SK-N-SH (cell line): ENCODE data around the gene CRMP1. TPM values are rescaled to one million over a fixed set of nuclear protein-coding genes. Genes with fewer than 3 reads are reported as not detected.

Experiments
- CTCF ChIA-PET: fragments of 300-600, 350-600 bp; formaldehyde crosslinking; extraction: SDS; loops from one replicate; lab custom pipeline; 2021; lab: Yijun Ruan, JAX
- POLR2A ChIA-PET: fragments of 350-600 bp; sonication (Branson Sonifier 250); formaldehyde crosslinking; extraction: SDS; loops from one replicate; lab custom pipeline; 2020; ENCODE audit warnings: antibody characterized with exemption, inconsistent platforms; lab: Yijun Ruan, JAX
- DNase-seq: peaks from one replicate; pipeline ENCODE4 v3.0.0; 2012
- H2AFZ ChIP-seq: fragments of 200-600 bp; sonication (generic); 2 replicates; pipeline ENCODE4 v1.8.1; 2016; ENCODE audit warnings: antibody characterized with exemption, mild to moderate bottlenecking, low read depth
- H3F3A ChIP-seq: fragments of 200-600 bp; sonication (generic); replicated peaks from 2 replicates; pipeline ENCODE3; 2016; ENCODE audit warnings: antibody characterized with exemption, mild to moderate bottlenecking; ENCODE audit not compliant: insufficient read depth
- H3K27ac ChIP-seq, 2 experiments: fragments of 200-500 bp in 1 of 2; fragments of 200-600 bp in 1 of 2; sonication (Bioruptor generic) in 1 of 2; sonication (generic), shearing (Covaris generic) in 1 of 2; 2 replicates each; pipeline versions ENCODE4 v1.5.1 to v1.6.1; 2014 to 2016; ENCODE audit warnings: low read depth in 2 of 2, inconsistent platforms in 1 of 2, low read length in 1 of 2, mild to moderate bottlenecking in 1 of 2, mixed read lengths in 1 of 2
- H3K27me3 ChIP-seq: fragments of 200-600 bp; sonication (generic), shearing (Covaris generic); 2 replicates; pipeline ENCODE4 v1.6.1; 2016; ENCODE audit warnings: mixed run types; ENCODE audit not compliant: insufficient read depth
- H3K36me3 ChIP-seq, 2 experiments: fragments of 200-500 bp in 1 of 2; fragments of 200-600 bp in 1 of 2; sonication (Bioruptor generic) in 1 of 2; sonication (generic) in 1 of 2; replicated peaks in 1 of 2; 2 replicates each; pipeline versions ENCODE3 to v1.5.1; 2014 to 2016; ENCODE audit warnings: low read length in 1 of 2, mild to moderate bottlenecking in 1 of 2; ENCODE audit not compliant: insufficient read depth in 2 of 2, control insufficient read depth in 1 of 2
- H3K4me1 ChIP-seq, 2 experiments: fragments of 200-500 bp in 1 of 2; fragments of 200-600 bp in 1 of 2; sonication (Bioruptor generic) in 1 of 2; sonication (generic), shearing (Covaris generic) in 1 of 2; 2 replicates each; pipeline versions ENCODE4 v1.5.1 to v1.6.1; 2014 to 2016; ENCODE audit warnings: low read depth in 1 of 2, low read length in 1 of 2, mixed run types in 1 of 2; ENCODE audit not compliant: insufficient read depth in 2 of 2, control insufficient read depth in 1 of 2
- H3K4me2 ChIP-seq: fragments of 200-600 bp; sonication (generic), shearing (Covaris generic); 2 replicates; pipeline ENCODE4 v1.6.1; 2017; ENCODE audit warnings: mixed run types
- H3K4me3 ChIP-seq, 2 experiments: fragments of 200-500 bp in 1 of 2; fragments of 200-600 bp in 1 of 2; sonication (Bioruptor generic) in 1 of 2; sonication (generic), shearing (Covaris generic) in 1 of 2; 2 replicates each; pipeline versions ENCODE4 v1.5.1 to v1.8.1; 2014 to 2016; ENCODE audit warnings: low read depth in 2 of 2, inconsistent platforms in 1 of 2, low read length in 1 of 2, mild to moderate bottlenecking in 1 of 2, mixed read lengths in 1 of 2, moderate library complexity in 1 of 2
- H3K79me2 ChIP-seq: fragments of 200-600 bp; sonication (generic); 2 replicates; pipeline ENCODE4 v1.8.1; 2017; ENCODE audit warnings: mild to moderate bottlenecking; ENCODE audit not compliant: insufficient read depth
- H3K9ac ChIP-seq: fragments of 200-600 bp; sonication (generic); 2 replicates; pipeline ENCODE4 v1.6.1; 2017; ENCODE audit warnings: mixed run types
- H3K9me2 ChIP-seq: fragments of 200-600 bp; sonication (generic); 2 replicates; pipeline ENCODE4 v1.6.1; 2017; ENCODE audit warnings: mixed run types
- H3K9me3 ChIP-seq: fragments of 200-600 bp; sonication (generic); 2 replicates; pipeline ENCODE4 v1.6.1; 2017; ENCODE audit warnings: mixed run types, mild to moderate bottlenecking, moderate library complexity
- H4K20me1 ChIP-seq: fragments of 200-600 bp; sonication (generic); 2 replicates; pipeline ENCODE4 v1.6.1; 2017; ENCODE audit warnings: mild to moderate bottlenecking, mixed run types; ENCODE audit not compliant: insufficient read depth
- ELF1 ChIP-seq: IDR thresholded peaks from 2 replicates; pipeline ENCODE4 v1.4.0; 2012
- EZH2phosphoT487 ChIP-seq: fragments of 200-600 bp; sonication (generic); IDR thresholded peaks from 2 replicates; pipeline ENCODE4 v1.6.1; 2017; ENCODE audit warnings: low read depth, mixed run types, mild to moderate bottlenecking, antibody characterized with exemption, moderate library complexity, borderline replicate concordance
- FOSL2 ChIP-seq: IDR thresholded peaks from 2 replicates; pipeline ENCODE4 v1.4.0; 2012; ENCODE audit warnings: low read depth, mild to moderate bottlenecking, moderate library complexity, borderline replicate concordance
- FOXJ3 ChIP-seq: sonication (generic); formaldehyde crosslinking; IDR thresholded peaks from 2 replicates; pipeline ENCODE4 v1.5.1; 2020; ENCODE audit warnings: mild to moderate bottlenecking, missing genetic modification reagents
- FOXM1 ChIP-seq: IDR thresholded peaks from 2 replicates; pipeline ENCODE4 v1.4.0; 2012; ENCODE audit warnings: low read depth, mild to moderate bottlenecking
- RAD21 ChIP-seq: IDR thresholded peaks from 2 replicates; pipeline ENCODE4 v1.6.1; 2012; ENCODE audit warnings: mild to moderate bottlenecking, low read length
- RCOR1 ChIP-seq: fragments of 150-350 bp; IDR thresholded peaks from 2 replicates; pipeline ENCODE4 v1.6.1; 2017; ENCODE audit warnings: antibody characterized with exemption, low read length
- RFX5 ChIP-seq: IDR thresholded peaks from 2 replicates; pipeline ENCODE4 v1.6.1; 2012; ENCODE audit warnings: mild to moderate bottlenecking, improper control_type of control experiment, low read length
- SMC3 ChIP-seq: IDR thresholded peaks from 2 replicates; pipeline ENCODE4 v1.6.1; 2012; ENCODE audit warnings: low read depth, low read length, improper control_type of control experiment
- TAF1 ChIP-seq: IDR thresholded peaks from 2 replicates; pipeline ENCODE4 v1.6.1; 2012; ENCODE audit warnings: low read depth, mild to moderate bottlenecking, low read length, moderate library complexity, borderline replicate concordance
- WGBS: methylation state at CpG from one replicate; pipeline ENCODE4 v1.1.6; 2017; ENCODE audit warnings: low lambda C conversion rate; 5-methylcytosine and 5-hydroxymethylcytosine counted together
- polyA plus RNA-seq, 3 experiments: library from polyadenylated mRNA; depleted of rRNA; stranded (reverse); fragments of >200 nt; gene quantifications; 2 replicates each; pipeline ENCODE4 v1.2.3, GENCODE V29; 2012
- TF ChIP-seq, protein P1 (sequence below): IDR thresholded peaks from 2 replicates; pipeline ENCODE4 v1.6.1; 2012; ENCODE audit warnings: mild to moderate bottlenecking, low read depth, low read length, moderate library complexity
- TF ChIP-seq, protein P2 (sequence below): IDR thresholded peaks from 2 replicates; pipeline ENCODE4; 2012
- TF ChIP-seq, protein P3 (sequence below): fragments of 150-350 bp; IDR thresholded peaks from 2 replicates; pipeline ENCODE4 v1.6.1; 2016; ENCODE audit warnings: mild to moderate bottlenecking, low read depth, low read length
- TF ChIP-seq, protein P4 (sequence below): fragments of 200-600 bp; sonication (generic); IDR thresholded peaks from 2 replicates; pipeline ENCODE4 v1.6.1; 2017; ENCODE audit warnings: antibody characterized with exemption, mild to moderate bottlenecking, moderate library complexity

CRMP1 gene
- polyA plus RNA-seq, 1 of the 3 experiments (the other 2 are of a cell fraction) = 3.4 TPM

DNA sequence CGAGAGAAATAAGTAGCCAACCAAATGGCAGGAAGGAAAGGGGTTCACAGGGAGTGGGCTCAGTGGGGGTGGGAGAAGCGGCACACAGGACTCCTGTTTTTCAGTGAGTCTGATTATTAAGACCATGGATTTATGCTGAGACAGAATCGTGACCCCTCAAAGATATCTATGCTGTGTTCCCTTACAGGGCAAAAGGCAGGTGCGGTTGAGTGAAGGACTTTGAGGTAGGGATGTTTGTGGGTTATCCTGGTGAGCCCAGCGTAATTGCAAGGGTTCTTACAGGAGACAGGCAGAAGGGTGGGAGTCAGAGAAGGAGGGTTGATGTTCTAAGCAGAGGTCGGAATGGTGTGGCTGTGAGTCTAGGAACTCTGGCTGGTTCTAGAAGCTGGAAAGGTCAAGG is 108.9 kb downstream of the CRMP1 start (continued):
- TF ChIP-seq, protein P1, sequence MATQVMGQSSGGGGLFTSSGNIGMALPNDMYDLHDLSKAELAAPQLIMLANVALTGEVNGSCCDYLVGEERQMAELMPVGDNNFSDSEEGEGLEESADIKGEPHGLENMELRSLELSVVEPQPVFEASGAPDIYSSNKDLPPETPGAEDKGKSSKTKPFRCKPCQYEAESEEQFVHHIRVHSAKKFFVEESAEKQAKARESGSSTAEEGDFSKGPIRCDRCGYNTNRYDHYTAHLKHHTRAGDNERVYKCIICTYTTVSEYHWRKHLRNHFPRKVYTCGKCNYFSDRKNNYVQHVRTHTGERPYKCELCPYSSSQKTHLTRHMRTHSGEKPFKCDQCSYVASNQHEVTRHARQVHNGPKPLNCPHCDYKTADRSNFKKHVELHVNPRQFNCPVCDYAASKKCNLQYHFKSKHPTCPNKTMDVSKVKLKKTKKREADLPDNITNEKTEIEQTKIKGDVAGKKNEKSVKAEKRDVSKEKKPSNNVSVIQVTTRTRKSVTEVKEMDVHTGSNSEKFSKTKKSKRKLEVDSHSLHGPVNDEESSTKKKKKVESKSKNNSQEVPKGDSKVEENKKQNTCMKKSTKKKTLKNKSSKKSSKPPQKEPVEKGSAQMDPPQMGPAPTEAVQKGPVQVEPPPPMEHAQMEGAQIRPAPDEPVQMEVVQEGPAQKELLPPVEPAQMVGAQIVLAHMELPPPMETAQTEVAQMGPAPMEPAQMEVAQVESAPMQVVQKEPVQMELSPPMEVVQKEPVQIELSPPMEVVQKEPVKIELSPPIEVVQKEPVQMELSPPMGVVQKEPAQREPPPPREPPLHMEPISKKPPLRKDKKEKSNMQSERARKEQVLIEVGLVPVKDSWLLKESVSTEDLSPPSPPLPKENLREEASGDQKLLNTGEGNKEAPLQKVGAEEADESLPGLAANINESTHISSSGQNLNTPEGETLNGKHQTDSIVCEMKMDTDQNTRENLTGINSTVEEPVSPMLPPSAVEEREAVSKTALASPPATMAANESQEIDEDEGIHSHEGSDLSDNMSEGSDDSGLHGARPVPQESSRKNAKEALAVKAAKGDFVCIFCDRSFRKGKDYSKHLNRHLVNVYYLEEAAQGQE = no peak
- TF ChIP-seq ELF1 = no peak
- TF ChIP-seq RCOR1 = no peak
- no peak for TF ChIP-seq FOXJ3 (CRISPR knock-in tag)
- no peak for TF ChIP-seq RAD21
- no peak for TF ChIP-seq FOXM1
- no peak for TF ChIP-seq TAF1

DNA sequence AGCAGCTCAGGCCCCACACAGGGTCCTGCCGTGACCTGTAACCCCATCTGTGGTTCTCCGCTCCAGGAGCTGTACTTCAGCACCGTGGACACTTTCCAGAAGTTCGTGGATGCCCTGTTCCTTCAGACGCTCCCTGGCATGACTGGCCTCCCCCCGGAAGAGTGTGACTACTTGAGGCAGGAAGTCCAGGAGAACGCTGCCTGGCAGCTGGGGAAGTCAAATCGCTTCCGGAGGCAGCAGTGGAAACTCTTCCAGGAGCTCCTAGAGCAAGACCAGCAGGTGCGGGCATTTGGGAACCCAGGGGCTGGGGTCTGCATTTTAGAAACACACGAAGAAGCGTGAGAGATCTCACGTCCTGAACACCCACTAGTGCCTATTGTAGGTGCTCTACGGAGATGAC is 109.4 kb downstream of the CRMP1 start:
- no peak overlapping the region for H3K4me3 ChIP-seq
- H3K4me2 ChIP-seq = no peak overlapping the region
- H3F3A ChIP-seq = no peaks in the 10 kb centered on the region
- no peaks in the 10 kb centered on the region for H3K9me2 ChIP-seq
- peaks cover 15 to 24% of the 10 kb centered on the region in 2 experiments for H3K36me3 ChIP-seq
- no peak overlapping the region for H2AFZ ChIP-seq
- no peak overlapping the region for H3K9ac ChIP-seq
- ChIA-PET CTCF (no interaction called here), POLR2A (no interaction called here)
- H3K27me3 ChIP-seq = no peaks in the 10 kb centered on the region
- H4K20me1 ChIP-seq = no peaks in the 10 kb centered on the region
- no peaks in the 10 kb centered on the region for H3K4me1 ChIP-seq
- H3K27ac ChIP-seq = no peak overlapping the region
- DNase-seq = no peak
- H3K9me3 ChIP-seq = no peaks in the 10 kb centered on the region
- 90% methylated on average over 10 of the region's 14 CpGs for WGBS
- TF ChIP-seq FOSL2 (no peak), RCOR1 (no peak), RFX5 (no peak), ELF1 (no peak), SMC3 (no peak), EZH2phosphoT487 (no peak)
- TF ChIP-seq, protein P2, sequence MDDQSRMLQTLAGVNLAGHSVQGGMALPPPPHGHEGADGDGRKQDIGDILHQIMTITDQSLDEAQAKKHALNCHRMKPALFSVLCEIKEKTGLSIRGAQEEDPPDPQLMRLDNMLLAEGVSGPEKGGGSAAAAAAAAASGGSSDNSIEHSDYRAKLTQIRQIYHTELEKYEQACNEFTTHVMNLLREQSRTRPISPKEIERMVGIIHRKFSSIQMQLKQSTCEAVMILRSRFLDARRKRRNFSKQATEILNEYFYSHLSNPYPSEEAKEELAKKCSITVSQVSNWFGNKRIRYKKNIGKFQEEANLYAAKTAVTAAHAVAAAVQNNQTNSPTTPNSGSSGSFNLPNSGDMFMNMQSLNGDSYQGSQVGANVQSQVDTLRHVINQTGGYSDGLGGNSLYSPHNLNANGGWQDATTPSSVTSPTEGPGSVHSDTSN = no peak
- TF ChIP-seq, protein P3, sequence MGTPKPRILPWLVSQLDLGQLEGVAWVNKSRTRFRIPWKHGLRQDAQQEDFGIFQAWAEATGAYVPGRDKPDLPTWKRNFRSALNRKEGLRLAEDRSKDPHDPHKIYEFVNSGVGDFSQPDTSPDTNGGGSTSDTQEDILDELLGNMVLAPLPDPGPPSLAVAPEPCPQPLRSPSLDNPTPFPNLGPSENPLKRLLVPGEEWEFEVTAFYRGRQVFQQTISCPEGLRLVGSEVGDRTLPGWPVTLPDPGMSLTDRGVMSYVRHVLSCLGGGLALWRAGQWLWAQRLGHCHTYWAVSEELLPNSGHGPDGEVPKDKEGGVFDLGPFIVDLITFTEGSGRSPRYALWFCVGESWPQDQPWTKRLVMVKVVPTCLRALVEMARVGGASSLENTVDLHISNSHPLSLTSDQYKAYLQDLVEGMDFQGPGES = no peak
- TF ChIP-seq, protein P4, sequence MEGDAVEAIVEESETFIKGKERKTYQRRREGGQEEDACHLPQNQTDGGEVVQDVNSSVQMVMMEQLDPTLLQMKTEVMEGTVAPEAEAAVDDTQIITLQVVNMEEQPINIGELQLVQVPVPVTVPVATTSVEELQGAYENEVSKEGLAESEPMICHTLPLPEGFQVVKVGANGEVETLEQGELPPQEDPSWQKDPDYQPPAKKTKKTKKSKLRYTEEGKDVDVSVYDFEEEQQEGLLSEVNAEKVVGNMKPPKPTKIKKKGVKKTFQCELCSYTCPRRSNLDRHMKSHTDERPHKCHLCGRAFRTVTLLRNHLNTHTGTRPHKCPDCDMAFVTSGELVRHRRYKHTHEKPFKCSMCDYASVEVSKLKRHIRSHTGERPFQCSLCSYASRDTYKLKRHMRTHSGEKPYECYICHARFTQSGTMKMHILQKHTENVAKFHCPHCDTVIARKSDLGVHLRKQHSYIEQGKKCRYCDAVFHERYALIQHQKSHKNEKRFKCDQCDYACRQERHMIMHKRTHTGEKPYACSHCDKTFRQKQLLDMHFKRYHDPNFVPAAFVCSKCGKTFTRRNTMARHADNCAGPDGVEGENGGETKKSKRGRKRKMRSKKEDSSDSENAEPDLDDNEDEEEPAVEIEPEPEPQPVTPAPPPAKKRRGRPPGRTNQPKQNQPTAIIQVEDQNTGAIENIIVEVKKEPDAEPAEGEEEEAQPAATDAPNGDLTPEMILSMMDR = no peak
- TF ChIP-seq, all 33 proteins: peak for 0
- H3K79me2 ChIP-seq = no peaks in the 10 kb centered on the region
